ENCODE results near the gene SLC25A36.

DNA sequence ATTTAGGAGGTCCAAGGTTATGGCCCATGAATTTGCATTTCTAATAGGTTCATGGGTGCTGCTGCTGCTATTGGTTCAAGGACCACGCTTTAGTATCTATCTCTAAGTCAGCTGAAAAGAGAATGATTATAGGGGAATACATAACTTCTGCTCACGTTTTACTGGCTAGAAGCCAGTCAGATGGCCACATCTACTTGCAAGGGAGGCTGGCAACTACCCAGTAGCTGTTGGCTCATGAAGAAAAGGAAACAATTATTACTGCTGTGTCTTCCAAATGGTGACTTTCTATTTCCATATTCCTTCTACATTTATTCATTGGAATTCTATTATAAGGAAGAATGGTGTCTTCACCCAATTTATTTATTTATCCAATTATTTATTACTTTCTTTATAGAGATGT is 54.2 kb downstream of the SLC25A36 start:
- TF ChIP-seq, protein P1, sequence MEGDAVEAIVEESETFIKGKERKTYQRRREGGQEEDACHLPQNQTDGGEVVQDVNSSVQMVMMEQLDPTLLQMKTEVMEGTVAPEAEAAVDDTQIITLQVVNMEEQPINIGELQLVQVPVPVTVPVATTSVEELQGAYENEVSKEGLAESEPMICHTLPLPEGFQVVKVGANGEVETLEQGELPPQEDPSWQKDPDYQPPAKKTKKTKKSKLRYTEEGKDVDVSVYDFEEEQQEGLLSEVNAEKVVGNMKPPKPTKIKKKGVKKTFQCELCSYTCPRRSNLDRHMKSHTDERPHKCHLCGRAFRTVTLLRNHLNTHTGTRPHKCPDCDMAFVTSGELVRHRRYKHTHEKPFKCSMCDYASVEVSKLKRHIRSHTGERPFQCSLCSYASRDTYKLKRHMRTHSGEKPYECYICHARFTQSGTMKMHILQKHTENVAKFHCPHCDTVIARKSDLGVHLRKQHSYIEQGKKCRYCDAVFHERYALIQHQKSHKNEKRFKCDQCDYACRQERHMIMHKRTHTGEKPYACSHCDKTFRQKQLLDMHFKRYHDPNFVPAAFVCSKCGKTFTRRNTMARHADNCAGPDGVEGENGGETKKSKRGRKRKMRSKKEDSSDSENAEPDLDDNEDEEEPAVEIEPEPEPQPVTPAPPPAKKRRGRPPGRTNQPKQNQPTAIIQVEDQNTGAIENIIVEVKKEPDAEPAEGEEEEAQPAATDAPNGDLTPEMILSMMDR (IDR thresholded peaks at IDR 0.05), result no peak
- TF ChIP-seq EP300 (IDR thresholded peaks at IDR 0.05), result no peak
- TF ChIP-seq POLR2AphosphoS5 (IDR thresholded peaks at IDR 0.05), result no peak
